Activated CD4-positive, alpha-beta T cell treated with anti-CD3 and anti-CD28 coated beads for 48 hours (primary cell): ENCODE measurements around the gene MFSD6.
A peak's percentile ranks its signal among the peaks of the same experiment; 100 is the strongest.
"Not testable (repeated sequence)": the region's sequence is repeated elsewhere in the genome, so short reads cannot be mapped to it uniquely, and the experiment has no call there.

Experiments
- DNase-seq: peaks from one replicate; pipeline ENCODE4 v3.0.0-alpha.2; 2020

The MFSD6 gene

GRCh38 chr2:190406805-190407204 lies 1.4 kb upstream of the MFSD6 start:
- DNase-seq: no peak

- DNase-seq: no peak
These were observed 901 bp upstream of the MFSD6 start for GRCh38 chr2:190407246-190407661.

DNA sequence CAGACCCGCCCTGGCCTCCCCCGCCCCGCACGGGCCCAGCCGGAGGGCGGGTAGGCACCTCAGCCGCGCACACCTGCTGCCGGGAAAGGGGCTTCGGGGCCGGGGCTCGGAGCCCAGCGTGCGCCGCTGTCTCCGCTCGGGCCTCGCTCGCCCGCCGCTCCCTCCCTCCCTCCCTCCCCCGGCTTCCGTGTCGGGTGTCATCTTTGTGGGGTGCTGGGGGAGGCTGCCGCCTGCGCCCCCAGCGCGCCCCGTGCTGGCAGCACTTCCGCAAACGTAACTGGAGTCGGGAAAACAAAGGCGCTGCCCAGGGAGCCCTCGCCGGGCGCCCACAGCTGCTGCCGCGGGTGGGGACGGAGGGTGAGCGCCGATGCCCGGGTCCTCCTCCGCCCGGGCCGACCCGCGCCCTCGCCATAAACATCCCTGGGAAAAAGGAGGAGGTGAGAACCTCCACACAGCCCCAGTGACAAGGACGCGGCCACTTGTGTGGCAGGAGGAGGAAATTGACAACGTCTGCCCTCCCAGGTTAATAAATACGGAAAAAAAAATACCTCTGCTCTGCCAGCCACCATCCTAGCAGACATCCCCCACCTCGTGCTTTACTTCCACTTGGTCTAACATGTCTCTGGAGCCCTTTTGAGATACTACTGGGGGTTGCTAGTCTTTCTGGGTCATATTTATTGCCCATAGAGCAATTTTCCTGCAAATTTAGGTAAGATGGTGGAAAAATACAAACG lies 550 bp downstream of the MFSD6 start:
- peak; percentile 74 for DNase-seq

GRCh38 chr2:190409616-190410015 lies 1.5 kb downstream of the MFSD6 start:
- no peak for DNase-seq

GRCh38 chr2:190410166-190410565 lies 2.0 kb downstream of the MFSD6 start:
- no peak for DNase-seq

GRCh38 chr2:190412966-190413365 lies 4.8 kb downstream of the MFSD6 start:
- no peak for DNase-seq

DNA sequence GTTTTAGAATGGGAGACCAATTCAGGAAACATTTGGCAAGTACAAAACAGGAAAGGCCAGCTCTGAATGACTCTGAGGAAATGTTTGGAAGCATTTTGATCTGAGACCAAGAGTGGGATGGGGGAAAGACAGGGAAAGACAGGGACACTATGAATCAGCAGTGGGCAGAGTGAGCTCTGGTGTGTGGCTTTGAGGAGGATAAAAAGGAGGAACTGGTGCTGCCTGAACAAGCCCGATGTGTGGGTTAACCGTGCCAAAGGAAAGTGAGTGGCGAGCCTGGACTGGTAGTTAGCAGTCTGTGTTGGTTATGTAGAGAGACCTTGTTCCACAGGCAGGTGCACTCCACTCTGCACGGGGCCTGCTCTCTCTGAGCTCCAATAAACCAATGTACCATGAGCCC lies 5.3 kb downstream of the MFSD6 start:
- DNase-seq: no peak

- no peak for DNase-seq
These were observed 7.1 kb downstream of the MFSD6 start for GRCh38 chr2:190415251-190415650.

- DNase-seq: no peak
These were observed 7.9 kb downstream of the MFSD6 start for GRCh38 chr2:190415794-190416775.

GRCh38 chr2:190417045-190417842 lies 9.1 kb downstream of the MFSD6 start:
- DNase-seq: no peak

- DNase-seq: no peak
These were observed 10.6 kb downstream of the MFSD6 start for GRCh38 chr2:190418727-190419126.

DNA sequence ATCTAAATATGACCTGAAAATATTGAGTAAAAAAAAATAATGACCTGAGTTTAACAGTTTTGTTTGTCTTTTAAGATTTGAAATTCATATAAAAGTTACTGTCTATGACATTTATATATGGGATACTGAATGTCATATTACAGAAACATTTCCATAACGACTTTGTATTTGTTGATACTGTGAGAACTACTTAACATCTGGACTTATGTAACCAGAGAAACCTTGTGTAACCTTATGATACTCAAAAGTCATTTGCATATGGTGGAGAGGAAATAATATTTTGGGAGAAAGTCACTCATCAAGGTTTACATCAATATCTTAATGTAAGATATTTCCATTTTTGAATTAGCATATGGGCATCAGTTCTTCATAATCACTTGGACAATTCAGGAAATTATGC lies 12.6 kb downstream of the MFSD6 start:
- DNase-seq: no peak

GRCh38 chr2:190425221-190425866 lies 17.2 kb downstream of the MFSD6 start:
- DNase-seq: no peak

DNA sequence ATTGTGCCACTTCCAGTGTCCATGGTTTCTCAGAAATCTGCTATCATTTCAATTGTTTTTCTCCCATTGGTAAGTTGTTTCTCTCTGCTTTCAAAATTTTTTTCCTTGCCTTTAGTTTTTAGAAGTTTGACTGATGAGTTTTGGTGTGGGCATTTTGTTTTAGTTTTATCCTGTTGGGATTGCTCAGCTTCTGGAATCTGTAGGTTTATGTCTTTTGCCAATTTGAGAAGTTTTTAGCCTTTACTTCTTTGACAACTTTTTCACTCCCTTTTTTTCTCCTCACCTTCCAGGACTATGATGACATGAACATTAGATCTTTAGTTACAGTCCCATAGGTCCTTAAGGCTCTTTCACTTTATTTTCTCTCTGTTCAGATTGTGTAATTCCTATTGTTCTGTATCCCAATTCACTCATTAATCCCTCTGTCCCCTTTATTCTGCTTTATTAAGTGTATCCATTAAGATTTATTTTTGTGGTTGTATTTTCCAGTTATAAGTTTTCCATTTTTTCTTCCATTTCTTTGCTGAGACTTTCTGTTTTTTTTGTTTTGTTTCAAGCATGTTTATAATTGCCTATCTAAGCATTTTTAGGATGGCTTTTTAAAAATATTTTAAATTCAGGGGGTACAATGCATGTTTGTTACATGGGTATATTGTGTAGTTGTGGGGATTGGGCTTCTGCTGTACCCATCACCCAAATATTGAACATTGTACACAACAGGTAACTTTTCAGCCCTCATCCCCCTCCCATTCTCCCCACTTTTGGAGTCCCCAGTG lies 17.9 kb downstream of the MFSD6 start:
- DNase-seq: no peak

DNA sequence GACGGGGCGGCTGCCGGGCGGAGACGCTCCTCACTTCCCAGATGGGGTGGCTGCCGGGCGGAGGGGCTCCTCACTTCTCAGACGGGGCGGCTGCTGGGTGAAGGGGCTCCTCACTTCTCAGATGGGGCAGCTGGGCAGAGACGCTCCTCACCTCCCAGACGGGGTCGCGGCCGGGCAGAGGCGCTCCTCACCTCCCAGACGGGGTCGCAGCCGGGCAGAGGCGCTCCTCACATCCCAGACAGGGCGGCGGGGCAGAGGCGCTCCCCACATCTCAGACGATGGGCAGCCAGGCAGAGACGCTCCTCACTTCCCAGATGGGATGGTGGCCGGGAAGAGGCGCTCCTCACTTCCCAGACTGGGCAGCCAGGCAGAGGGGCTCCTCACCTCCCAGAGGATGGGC lies 22.7 kb downstream of the MFSD6 start:
- not testable (repeated sequence) for DNase-seq

- no peak for DNase-seq
These were observed 23.8 kb downstream of the MFSD6 start for GRCh38 chr2:190431907-190432306.

- no peak for DNase-seq
These were observed 24.5 kb downstream of the MFSD6 start for GRCh38 chr2:190432567-190433231.

DNA sequence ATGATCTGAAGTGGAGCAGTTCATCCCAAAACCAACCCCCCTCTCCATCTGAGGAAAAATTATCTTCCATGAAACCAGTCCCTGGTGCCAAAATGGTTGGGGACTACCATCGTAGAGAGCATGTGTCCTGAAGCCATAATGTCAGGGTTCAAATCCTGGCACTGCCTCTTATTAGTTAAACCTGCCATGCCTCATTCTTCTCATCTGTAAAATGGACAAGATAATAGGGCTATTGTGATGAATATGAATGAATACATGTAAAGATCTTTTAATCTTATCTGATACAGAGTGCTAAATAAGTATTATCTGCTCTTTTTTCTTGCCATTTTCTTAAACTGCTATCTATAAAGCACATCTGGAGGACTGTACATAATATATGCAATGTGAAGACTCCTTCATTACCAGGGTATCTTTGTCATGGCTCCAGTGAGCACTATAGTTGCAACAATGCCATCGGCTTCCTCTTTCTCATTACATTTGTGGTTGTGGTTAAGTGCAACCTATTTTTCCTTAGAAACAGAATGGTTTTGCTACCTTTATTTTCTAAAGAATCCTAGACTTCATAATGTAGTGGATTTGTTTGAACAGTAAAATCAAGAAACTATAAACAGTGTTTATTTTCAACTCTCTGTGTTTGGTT lies 27.0 kb downstream of the MFSD6 start:
- no peak for DNase-seq

DNA sequence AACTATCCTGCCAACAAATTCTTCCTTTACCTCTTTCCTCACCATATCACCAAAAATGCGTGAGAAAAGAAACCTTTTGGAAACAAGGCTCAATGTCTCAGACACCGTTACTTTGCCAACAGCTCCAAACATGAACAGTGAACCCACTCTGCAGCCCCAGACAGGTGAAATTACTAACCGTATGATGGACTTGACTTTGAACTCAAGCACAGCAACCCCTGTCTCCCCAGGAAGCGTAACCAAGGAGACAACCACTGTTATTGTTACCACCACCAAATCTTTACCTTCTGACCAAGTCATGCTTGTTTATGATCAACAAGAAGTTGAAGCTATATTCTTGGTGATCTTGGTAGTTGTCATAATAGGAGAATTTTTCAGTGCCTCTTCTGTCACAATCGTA lies 28.4 kb downstream of the MFSD6 start:
- no peak for DNase-seq

DNA sequence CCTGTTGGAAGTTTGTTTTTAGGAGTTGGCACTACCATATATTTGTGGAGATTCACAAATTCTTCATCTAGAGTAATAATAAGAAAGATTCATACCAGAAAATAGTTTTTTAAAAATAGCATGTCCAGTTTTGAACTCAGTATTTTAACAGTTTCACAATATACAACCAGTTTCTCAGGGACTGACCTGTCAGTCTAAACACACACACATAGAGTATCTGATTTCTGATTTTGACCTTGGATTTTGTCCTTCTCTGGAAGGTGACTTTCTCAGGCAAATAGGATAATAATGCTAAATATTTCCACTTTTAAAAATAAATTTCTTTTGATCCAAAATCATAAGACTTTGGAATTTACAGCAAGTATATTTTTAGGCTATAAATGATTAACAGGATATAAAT lies 32.0 kb downstream of the MFSD6 start:
- no peak for DNase-seq

DNA sequence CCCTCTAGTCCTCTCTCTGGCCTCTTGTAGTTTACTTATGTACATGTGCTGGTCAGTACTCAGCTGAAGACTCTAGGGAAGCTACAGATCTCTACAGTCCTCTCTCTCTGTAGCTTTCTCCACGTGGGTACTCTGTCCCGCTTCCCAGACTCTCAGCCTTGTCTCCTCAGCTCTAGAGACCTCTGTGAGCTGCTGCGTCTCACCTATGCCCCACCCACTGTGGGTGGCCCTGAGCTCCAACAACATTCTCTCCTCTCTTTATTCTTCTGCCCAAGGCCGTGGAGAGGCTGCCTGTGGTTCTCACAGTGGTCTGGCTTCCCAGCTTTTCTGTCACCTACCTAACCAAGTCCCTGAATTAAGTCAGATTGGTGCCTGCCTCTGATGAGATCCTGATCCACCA lies 33.4 kb downstream of the MFSD6 start:
- DNase-seq: no peak
